H9 (cell line): ENCODE data around the gene SRP54. TPM values are rescaled to one million over a fixed set of nuclear protein-coding genes. Genes with fewer than 3 reads are reported as not detected.

Experiments
- DNase-seq: peaks from one replicate; pipeline ENCODE4 v3.0.0-alpha.2; 2017
- H2AFZ ChIP-seq: one replicate; pipeline ENCODE4 v1.6.1; 2013; ENCODE audit warnings: mild to moderate bottlenecking, low read length, control low read depth, moderate library complexity
- H2AK5ac ChIP-seq: 2 replicates; pipeline ENCODE4 v1.6.1; 2013; ENCODE audit warnings: low read length, control low read depth, mixed read lengths; ENCODE audit not compliant: insufficient read length
- H2BK120ac ChIP-seq: one replicate; pipeline ENCODE4 v1.6.1; 2013; ENCODE audit warnings: low read depth, mild to moderate bottlenecking, low read length, control low read depth, inconsistent platforms; ENCODE audit not compliant: poor library complexity, severe bottlenecking
- H2BK12ac ChIP-seq: 2 replicates; pipeline ENCODE4 v1.6.1; 2013; ENCODE audit warnings: low read length, control low read depth, mixed read lengths, low read depth; ENCODE audit not compliant: insufficient read length
- H2BK15ac ChIP-seq: 2 replicates; pipeline ENCODE4 v1.6.1; 2013; ENCODE audit warnings: low read depth, low read length, control low read depth
- H2BK20ac ChIP-seq: one replicate; pipeline ENCODE4 v1.6.1; 2013; ENCODE audit warnings: low read depth, mild to moderate bottlenecking, low read length, control low read depth, inconsistent platforms; ENCODE audit not compliant: poor library complexity, severe bottlenecking
- H2BK5ac ChIP-seq: 2 replicates; pipeline ENCODE4 v1.6.1; 2013; ENCODE audit warnings: low read length, control low read depth, mixed read lengths; ENCODE audit not compliant: insufficient read length
- H3K14ac ChIP-seq: 2 replicates; pipeline ENCODE4 v1.6.1; 2013; ENCODE audit warnings: low read length, control low read depth; ENCODE audit not compliant: insufficient read depth
- H3K18ac ChIP-seq: 2 replicates; pipeline ENCODE4 v1.6.1; 2013; ENCODE audit warnings: low read depth, mild to moderate bottlenecking, mixed read lengths, low read length, control low read depth; ENCODE audit not compliant: insufficient read length
- H3K23ac ChIP-seq: 2 replicates; pipeline ENCODE4 v1.6.1; 2013; ENCODE audit warnings: low read length, control low read depth, mixed read lengths, low read depth; ENCODE audit not compliant: insufficient read length
- H3K23me2 ChIP-seq: 2 replicates; pipeline ENCODE4 v1.6.1; 2013; ENCODE audit warnings: low read depth, mild to moderate bottlenecking, mixed read lengths, low read length, control low read depth; ENCODE audit not compliant: insufficient read length, poor library complexity, severe bottlenecking
- H3K27ac ChIP-seq: 2 replicates; pipeline ENCODE4 v1.5.1; 2013; ENCODE audit warnings: low read length, control low read depth, mixed read lengths, low read depth; ENCODE audit not compliant: insufficient read length
- H3K27me3 ChIP-seq: 2 replicates; pipeline ENCODE4 v1.6.1; 2013; ENCODE audit warnings: low read length, control low read depth, inconsistent platforms; ENCODE audit not compliant: insufficient read depth
- H3K4ac ChIP-seq: 2 replicates; pipeline ENCODE4 v1.6.1; 2013; ENCODE audit warnings: low read depth, mild to moderate bottlenecking, control low read depth, inconsistent platforms, low read length, moderate library complexity
- H3K4me1 ChIP-seq: 2 replicates; pipeline ENCODE4 v1.6.1; 2013; ENCODE audit warnings: low read length, control low read depth, inconsistent platforms; ENCODE audit not compliant: insufficient read depth
- H3K4me2 ChIP-seq: 2 replicates; pipeline ENCODE4 v1.6.1; 2013; ENCODE audit warnings: low read length, control low read depth, mixed read lengths; ENCODE audit not compliant: insufficient read length, insufficient read depth
- H3K56ac ChIP-seq: 2 replicates; pipeline ENCODE4 v1.6.1; 2013; ENCODE audit warnings: low read depth, mild to moderate bottlenecking, mixed read lengths, low read length, control low read depth; ENCODE audit not compliant: insufficient read length
- H3K79me1 ChIP-seq: 2 replicates; pipeline ENCODE4 v1.6.1; 2013; ENCODE audit warnings: low read depth, mild to moderate bottlenecking, moderate library complexity, low read length, control low read depth, inconsistent platforms; ENCODE audit not compliant: insufficient read depth, poor library complexity, severe bottlenecking
- H3K79me2 ChIP-seq: 2 replicates; pipeline ENCODE4 v1.6.1; 2013; ENCODE audit warnings: low read length, control low read depth, inconsistent platforms; ENCODE audit not compliant: insufficient read depth
- H3K9ac ChIP-seq: 2 replicates; pipeline ENCODE4 v1.6.1; 2013; ENCODE audit warnings: low read length, control low read depth, mixed read lengths; ENCODE audit not compliant: insufficient read length; ENCODE audit errors: extremely low read depth
- H3K9me3 ChIP-seq: one replicate; pipeline ENCODE4 v1.6.1; 2013; ENCODE audit warnings: low read depth, low read length, inconsistent platforms; ENCODE audit not compliant: control insufficient read depth
- H3T11ph ChIP-seq: one replicate; pipeline ENCODE4 v1.6.1; 2013; ENCODE audit warnings: mild to moderate bottlenecking, low read length, control low read depth, inconsistent platforms
- H4K20me1 ChIP-seq: one replicate; pipeline ENCODE4 v1.6.1; 2013; ENCODE audit not compliant: control insufficient read depth, insufficient read length, insufficient read depth
- H4K5ac ChIP-seq: 2 replicates; pipeline ENCODE4 v1.6.1; 2013; ENCODE audit warnings: low read depth, mild to moderate bottlenecking, mixed read lengths, low read length, control low read depth; ENCODE audit not compliant: insufficient read length
- H4K8ac ChIP-seq: replicated peaks from 2 replicates; pipeline ENCODE4 v1.6.1; 2013; ENCODE audit warnings: low read length, control low read depth, mixed read lengths, low read depth; ENCODE audit not compliant: insufficient read length
- H4K91ac ChIP-seq: 2 replicates; pipeline ENCODE4 v1.6.1; 2013; ENCODE audit warnings: low read depth, mild to moderate bottlenecking, moderate library complexity, mixed read lengths, low read length, control low read depth; ENCODE audit not compliant: insufficient read length
- H3K27ac Mint-ChIP-seq, 3 experiments: 2 replicates in 2 of 3; 3 replicates in 1 of 3; pipeline ENCODE4 v1.8.0; 2020 to 2021; ENCODE audit warnings: mixed read lengths in 3 of 3, mild to moderate bottlenecking in 1 of 3, moderate library complexity in 1 of 3
- H3K27me3 Mint-ChIP-seq: 2 replicates; pipeline ENCODE4 v1.8.0; 2021; ENCODE audit warnings: low read depth, mild to moderate bottlenecking, moderate library complexity, mixed read lengths
- H3K36me3 Mint-ChIP-seq, 3 experiments: 2 replicates in 2 of 3; 3 replicates in 1 of 3; pipeline ENCODE4 v1.8.0; 2020 to 2021; ENCODE audit warnings: low read depth in 3 of 3, mixed read lengths in 3 of 3; ENCODE audit not compliant: insufficient read depth in 1 of 3
- H3K4me1 Mint-ChIP-seq, 2 experiments: 2 replicates each; pipeline ENCODE4 v1.8.0; 2020; ENCODE audit warnings: mixed read lengths in 2 of 2
- H3K4me3 Mint-ChIP-seq, 2 experiments: 2 replicates in 1 of 2; 3 replicates in 1 of 2; pipeline ENCODE4 v1.8.0; 2020 to 2021; ENCODE audit warnings: mild to moderate bottlenecking in 2 of 2, mixed read lengths in 2 of 2, moderate library complexity in 1 of 2
- H3K9me3 Mint-ChIP-seq, 2 experiments: 2 replicates in 1 of 2; 3 replicates in 1 of 2; pipeline ENCODE4 v1.8.0; 2020; ENCODE audit warnings: mild to moderate bottlenecking in 2 of 2, mixed read lengths in 2 of 2, moderate library complexity in 1 of 2
- CTCF ChIP-seq: fragments of 200-600 bp; sonication (generic); conservative IDR thresholded peaks from 3 replicates; pipeline ENCODE4 v1.8.0; 2021; ENCODE audit warnings: antibody characterized with exemption, mild to moderate bottlenecking
- WGBS: extraction: QIAGEN DNeasy Blood & Tissue Kit; methylation state at CpG from one replicate; pipeline ENCODE4 v1.1.7; 2013; ENCODE audit warnings: missing lambda C conversion rate, low lambda C conversion rate, mixed read lengths; ENCODE audit not compliant: insufficient read length; ENCODE audit errors: extremely low coverage; 5-methylcytosine and 5-hydroxymethylcytosine counted together
- total RNA-seq: library from RNA; stranded (reverse); gene quantifications from 2 replicates; pipeline ENCODE4 v1.2.1, GENCODE V29; 2021

Gene SRP54
- total RNA-seq, 1 experiment from 2014 or later = 57.7 TPM

- Histone ChIP-seq H3K79me1 (no peaks in the 10 kb centered on the region), H4K91ac (no peak overlapping the region), H3K79me2 (no peaks in the 10 kb centered on the region), H3K4me1 (no peaks in the 10 kb centered on the region), H3K9me3 (no peaks in the 10 kb centered on the region), H3K4ac (no peak overlapping the region), H3K27me3 (no peaks in the 10 kb centered on the region), H3K18ac (no peak overlapping the region), H3K27ac (no peak overlapping the region), H3K56ac (no peak overlapping the region), H2AFZ (no peak overlapping the region), H2BK15ac (no peak overlapping the region), H2AK5ac (no peak overlapping the region), H3K9ac (no peak overlapping the region), H3K14ac (no peak overlapping the region), H2BK20ac (no peak overlapping the region), H4K8ac (no peak overlapping the region), H2BK5ac (no peak overlapping the region), H2BK12ac (no peak overlapping the region), H3K23me2 (no peaks in the 10 kb centered on the region), H3T11ph (no peak overlapping the region), H2BK120ac (no peak overlapping the region), H3K4me2 (no peak overlapping the region), H4K5ac (no peak overlapping the region), H4K20me1 (no peaks in the 10 kb centered on the region), H3K23ac (no peak overlapping the region)
- DNase-seq = no peak
- no peak for TF ChIP-seq CTCF
- WGBS = no CpG with 5 or more reads among the region's 2 CpGs
- Mint-ChIP-seq H3K4me3 (no peak overlapping the region), H3K9me3 (no peaks in the 10 kb centered on the region), H3K4me1 (no peaks in the 10 kb centered on the region), H3K27ac (no peak overlapping the region), H3K27me3 (no peaks in the 10 kb centered on the region), H3K36me3 (peaks cover 0 to 9% (median 4%) of the 10 kb centered on the region in 3 experiments; a peak in 4 of 7 replicates)
Measured at GRCh38 chr14:34964977-34965764, 17.6 kb upstream of the SRP54 start.
